CD4-positive, alpha-beta T cell treated with Interleukin-2 at 100 ng/mL for 4 hours (primary cell): ENCODE data around the gene CDK5RAP2.

Experiments
- DNase-seq: peaks from one replicate; pipeline ENCODE4 v3.0.0-alpha.2; 2020; ENCODE audit warnings: low spot score

Gene CDK5RAP2

DNA sequence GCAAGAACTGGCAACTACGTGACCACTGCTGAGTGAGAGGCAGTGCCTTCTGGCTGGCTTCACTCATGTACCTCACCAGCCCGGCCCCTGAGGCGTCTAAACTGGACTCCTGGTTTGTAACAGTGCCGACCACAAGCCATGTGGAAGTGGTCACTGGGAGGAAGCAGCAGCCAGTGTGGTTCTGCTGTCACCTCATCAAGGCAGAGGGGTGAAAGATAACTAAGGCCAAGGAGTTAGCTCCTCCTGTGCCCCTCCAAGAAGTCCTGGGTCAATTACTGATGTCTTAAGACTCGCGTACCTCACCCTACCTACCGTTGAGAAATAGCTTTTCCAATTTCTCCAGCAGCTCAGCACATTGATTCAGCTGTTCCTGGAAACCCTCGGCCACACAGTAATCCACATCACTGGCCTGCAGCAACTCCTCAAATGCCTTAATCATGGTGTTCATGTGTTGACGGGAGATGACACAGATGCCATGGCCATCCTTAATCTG is 142.9 kb downstream of the CDK5RAP2 start:
- DNase-seq, result no peak

DNA sequence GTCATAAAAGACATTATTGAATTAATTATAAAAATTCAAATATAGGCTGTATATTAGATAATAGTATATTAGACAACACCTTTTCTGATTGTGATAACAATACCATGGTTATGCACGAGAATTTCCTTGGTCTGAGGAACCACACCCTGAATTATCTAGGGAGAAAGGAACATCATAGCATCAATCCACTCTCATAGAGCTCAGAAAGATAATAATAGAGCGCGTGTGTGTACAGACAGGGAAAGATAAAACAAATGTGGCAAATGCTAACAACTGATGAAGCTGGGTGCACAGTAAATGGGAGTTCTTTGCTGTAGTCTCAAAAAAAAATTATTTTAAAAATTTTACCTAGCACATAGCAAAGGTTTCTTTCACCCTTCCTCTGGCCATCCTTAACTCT is 143.5 kb downstream of the CDK5RAP2 start:
- DNase-seq, result no peak

DNA sequence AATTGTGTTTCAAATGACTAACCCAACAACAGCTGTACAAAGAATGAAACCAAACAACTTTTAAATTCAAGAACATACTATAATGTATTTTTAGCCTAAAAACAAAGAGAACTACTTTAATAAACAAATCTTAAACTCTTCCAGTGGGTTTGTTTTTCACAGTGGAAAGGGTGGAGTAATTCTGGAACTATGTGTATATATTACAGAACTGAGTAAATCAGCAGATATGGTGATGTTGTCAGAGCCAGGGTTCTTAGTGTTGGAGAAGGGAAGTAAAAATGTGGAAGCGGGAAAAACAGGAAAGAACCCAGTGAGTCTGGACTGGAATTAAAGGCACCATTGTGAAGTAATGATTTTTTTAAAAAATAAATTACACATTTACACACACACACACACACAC is 144.9 kb downstream of the CDK5RAP2 start:
- DNase-seq, result no peak

DNA sequence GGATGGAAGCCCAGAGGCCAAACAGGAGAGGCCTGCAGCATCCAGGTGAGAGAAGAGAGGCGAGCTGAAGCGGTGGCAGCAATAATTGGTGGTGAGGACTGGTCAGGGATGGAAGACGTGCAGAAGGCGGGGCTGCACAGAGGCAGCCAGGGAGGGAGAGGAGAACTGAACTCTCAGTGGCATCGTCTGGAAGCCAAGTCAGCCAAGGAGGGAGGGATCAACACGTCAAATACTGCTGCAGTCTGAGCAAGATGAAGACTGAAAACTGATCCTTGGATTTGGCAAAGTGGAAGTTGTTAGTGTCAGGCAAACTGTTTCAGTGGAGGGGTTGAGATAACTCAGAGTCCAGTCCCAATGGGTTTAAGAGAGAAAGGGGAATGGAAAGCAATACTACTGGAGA is 145.4 kb downstream of the CDK5RAP2 start:
- no peak for DNase-seq

DNA sequence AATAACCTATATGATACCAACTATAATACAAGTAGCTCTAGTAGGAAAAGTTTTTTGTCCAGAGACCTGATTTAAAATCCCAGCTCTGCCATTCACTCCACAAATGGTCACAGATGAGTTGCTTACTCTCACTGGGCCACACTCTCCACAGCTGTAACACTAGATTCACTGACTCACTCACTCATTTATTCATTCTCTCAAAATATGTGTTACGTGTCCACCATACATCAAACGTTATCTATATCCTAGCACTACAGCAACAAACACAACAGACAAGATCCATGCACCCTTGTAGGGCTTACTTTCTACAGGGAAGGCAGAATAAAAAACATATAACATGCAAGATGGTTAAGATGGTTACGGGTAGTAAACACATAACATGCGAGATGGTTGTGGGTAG is 146.3 kb downstream of the CDK5RAP2 start:
- DNase-seq, result no peak

DNA sequence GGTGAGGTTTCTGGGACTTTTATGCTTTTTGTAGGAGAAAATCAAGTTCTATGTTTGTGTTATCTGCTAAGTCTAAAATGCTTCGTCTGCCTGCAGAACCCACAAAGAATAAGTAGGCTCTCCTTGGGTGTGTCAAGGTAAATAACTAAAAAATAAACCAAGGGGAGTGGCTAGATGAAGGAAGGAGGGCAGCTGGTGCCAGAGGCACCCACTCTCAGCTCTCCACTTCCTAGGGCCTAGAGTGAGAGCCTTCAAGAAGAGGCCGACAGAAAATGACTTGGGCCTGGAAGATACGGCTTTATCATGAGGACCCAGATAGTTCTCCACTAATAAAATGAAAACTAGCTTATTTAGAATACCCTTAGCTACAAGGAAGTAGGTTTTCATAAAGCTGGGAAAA is 147.4 kb downstream of the CDK5RAP2 start:
- no peak for DNase-seq

DNA sequence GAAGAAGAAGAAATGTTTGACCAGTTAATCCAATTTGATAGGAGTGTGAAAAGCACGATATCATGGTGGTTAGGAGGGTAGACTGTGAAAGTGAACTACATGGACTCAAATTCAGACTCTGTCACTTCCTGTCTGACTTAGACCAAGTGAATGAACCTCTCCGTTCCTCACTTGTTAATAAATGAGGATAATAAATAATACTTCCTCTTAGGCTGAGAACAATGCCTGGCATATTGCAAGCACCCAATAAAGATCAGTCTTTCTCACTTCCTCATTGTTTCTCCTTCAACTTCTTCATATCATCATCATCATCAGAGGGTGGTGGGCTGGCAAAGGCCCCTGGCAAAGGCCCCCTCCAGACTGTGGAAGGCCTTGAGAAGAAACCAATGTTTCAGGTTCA is 148.7 kb downstream of the CDK5RAP2 start:
- DNase-seq, result no peak

DNA sequence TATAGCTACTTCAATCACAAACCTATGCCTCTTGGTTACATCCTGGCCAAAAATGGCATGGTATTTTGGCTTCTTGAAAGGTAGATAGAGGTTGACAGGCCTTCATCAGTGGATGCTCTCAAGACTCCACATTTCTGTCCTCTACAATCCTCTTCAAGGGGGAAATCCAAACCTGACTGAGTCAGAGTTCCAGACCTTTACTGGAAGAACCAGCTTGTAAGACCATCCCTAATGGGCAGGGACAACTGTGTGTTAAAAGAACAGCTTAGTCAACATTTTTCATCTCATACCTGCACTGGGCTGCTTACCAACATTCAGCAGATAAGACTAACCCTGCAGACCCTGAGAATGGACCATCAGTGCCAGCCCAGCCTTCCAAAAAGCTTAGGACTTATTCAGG is 155.7 kb downstream of the CDK5RAP2 start:
- DNase-seq, result no peak

DNA sequence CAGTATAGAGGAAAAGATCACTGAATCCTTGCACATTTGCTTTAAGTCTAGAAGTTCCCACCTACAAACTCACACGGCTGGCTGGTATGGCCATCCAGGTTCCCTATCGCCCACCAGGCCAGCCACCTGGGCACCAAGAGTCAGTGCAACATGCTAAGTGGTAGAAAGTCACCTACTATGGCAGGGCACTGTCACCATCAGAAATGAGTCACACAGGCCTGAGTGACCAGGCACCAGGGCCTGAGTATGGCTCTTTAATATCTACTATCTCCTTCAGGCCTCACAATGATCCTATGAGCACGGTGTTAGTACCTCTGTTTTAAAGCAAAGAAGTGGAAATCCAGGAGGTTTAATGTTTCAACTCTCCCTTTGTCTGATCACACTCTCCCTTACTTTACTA is 156.2 kb downstream of the CDK5RAP2 start:
- DNase-seq, result no peak

DNA sequence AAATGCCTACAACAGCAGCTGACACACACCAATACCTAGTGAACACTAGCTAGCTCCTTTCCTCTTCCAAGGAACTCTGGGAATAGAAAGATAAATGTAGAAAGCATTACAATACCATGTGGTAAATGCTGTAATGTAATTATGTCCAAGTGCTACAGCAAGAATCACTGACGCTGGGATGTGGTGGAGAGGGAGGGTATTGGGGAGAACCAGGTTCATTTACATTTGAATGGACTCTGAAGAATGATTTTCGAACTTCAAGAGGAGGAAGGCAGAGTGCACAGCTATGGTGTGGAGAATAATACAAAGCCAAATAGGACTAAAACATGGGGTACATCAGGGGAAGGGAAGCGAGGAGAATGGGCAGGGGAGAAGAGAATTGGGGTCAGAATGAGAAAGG is 158.0 kb downstream of the CDK5RAP2 start:
- no peak for DNase-seq

DNA sequence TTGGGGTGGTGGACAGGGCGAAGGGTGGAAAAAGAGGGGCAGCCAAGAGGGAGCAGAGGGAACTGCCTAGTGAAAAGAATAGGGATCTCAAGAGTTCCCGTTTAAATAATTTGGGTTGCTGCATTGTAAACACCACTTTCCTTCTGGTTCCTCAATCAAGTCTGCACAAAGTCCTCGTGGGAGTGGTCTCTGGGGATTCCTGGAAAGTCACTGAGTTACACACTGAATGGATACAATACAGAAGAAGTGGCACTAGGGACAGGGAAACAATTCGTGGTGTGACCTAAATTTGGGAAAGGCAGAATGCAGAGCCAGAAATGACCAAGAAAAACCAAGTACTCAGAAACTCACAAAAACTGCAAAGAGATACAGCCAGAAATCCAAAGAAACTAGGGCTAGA is 161.7 kb downstream of the CDK5RAP2 start:
- DNase-seq, result no peak

DNA sequence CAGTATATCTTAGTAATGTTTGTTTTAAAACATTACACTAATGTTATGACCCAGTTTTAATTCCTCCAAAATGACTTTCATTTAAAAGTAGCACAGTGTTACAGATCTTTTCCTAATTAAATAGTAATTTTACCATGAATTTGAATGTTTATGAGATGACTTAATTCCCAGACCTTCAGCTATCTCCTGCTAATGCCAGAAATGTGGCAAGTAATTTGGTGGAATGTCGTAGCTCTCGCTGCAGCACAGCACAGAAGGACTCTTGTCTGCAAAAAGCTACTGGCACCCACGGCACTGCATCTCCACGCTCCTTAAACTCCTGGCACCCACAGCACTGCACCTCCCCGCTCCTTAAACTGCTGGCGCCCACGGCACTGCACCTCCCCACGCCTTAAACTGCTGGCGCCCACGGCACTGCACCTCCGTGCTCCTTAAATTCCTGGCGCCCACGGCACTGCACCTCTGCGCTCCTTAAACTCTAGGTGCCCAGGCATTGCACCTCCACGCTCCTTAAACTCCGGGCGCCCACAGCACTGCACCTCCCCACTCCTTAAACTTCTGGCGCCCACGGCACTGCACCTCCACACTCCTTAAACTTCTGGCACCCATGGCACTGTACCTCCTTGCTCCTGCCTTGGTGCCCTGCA is 163.1 kb downstream of the CDK5RAP2 start:
- DNase-seq, result no peak

DNA sequence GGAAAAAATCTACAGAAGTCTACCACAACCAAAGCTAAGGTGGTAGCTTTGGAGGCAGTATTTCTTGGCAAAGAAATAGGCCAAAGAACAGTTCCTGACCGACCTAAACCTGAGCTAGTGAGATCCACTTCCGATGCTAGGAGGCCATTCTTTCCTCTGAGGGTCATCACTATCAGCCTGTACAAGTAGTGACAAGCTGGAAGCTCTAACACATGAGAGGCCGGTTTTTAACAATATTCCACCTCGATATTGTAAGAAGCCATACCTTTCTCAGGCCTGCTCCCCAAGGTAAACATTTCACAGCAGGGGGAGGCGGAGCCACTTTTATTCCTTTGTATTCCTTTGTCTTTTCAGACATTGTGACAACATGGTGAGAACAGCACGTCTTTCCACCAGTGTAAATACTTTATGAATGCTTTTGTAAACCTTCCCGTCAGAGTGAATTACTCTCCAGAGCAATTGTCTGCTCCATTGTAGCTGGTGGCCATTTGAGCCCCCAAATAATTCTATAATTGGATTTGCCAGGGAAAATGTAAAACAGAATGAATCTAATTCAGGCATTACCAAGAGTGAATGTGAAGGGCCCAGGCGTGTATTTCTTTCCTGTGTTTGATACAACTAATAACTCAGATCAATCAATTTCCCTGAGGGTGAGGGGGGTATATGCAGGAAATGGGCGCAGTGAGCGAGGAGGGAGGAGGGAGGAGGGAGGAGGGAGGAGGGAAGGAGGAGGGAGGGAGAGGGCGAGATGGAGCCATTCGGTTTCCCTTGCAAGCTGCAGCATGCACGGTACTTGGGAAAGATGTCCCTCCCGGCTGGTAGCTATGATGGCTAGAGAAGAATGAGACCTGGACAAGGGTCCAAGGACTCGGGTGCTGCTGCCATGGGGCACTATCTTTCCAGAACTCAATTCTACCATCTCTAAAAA is 166.6 kb downstream of the CDK5RAP2 start:
- no peak for DNase-seq

DNA sequence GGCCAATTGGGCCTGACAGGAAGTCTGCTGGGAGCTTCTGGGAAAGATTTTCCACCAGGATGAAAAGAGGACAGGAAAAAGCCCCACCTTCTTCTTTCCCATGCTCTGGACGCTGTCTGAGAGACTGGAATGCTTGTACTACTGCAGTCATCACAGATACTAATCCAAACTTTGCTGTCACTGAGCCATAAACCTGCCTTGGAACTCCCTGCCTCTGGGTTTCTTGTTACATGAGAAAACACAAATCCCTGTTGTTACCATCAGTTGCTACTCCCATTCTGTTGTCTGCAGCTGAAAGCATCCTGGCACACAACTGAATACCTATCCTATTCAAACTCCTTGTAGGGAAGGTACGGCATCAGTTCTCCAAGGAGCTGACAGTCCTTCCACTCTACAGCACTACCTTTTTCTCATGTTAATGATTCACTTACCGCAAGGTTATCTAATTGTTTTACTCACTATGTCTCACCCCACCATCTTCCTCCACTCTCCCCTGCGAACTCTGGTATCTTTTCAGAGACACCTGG is 167.5 kb downstream of the CDK5RAP2 start:
- DNase-seq, result no peak

DNA sequence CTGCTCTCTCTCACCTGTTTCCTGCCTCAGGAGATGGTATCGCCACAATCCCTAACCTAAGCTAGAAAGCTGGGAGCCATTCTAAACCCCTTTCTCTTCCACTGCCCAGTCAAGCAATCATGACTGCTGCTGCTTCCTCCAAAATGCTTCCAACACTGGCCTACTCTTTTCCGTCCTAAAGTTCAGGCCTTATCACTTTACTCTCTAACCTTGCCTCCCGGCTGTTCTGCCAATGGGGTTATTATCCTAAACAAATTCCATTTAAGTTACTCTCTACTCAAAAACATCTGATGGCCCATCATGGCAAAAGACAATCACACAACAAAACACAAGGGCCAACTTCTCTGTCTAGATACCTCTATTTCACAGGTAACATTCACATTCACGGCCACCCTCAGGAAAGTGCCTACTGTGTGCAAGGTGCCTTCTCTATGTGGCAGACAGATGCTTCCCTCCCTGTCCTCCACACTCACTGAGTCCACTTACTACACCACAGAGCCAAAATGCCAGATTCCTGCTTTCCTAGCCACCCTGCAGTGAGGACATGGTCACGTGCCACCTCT is 168.0 kb downstream of the CDK5RAP2 start:
- no peak for DNase-seq

DNA sequence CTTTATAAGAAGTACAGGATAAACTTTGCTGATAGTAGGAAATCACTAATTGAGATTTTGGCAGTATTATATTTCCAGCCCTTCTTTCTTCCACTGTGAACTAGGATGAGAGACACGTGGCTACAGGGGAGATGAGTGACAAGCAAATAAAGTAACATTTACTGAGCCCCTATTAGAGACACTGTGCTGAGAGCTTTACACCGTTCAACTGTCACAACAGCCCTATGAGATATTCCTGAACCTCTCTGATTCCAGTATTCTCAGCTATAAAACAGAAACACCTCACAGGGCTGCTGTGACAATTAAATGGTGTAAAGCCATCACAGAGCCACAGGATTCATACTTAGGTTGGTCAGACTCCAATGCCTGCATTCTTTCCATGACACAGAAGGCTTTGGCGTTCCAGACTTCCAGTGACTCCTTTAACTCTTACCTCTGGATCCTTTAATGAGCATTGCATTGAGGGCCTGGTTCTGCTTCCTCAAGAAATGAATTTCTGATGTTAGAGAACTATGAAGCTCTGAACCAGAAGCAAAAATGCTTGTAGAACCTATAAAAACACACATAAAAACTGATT is 169.0 kb downstream of the CDK5RAP2 start:
- DNase-seq, result no peak

DNA sequence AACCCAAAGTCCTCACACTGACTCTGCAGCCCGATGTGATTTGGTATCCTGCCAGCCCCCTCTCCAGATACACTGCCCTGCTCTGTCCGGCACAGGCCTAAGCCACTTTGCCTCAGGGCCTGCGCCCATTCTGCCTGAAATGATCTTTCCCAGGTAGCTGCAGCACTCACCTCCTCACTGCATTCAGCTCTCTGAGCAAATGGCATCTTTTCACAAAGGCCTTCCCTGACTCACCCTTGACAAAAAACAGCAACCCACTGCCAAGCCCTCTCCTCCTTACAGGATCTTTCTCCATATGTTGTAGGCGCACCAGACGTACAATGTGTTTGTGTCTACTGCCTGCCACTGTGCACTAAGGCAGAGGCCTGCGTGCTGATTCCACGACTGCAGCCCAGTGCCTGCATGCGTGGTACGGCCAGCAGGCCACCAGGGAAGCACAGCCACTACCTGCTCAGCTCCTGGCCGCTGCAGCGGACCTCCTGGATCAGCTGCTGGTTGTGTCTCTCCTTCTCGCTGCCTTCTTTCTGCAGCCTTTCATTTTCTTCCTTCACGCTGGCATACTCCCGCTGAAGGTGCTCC is 171.2 kb downstream of the CDK5RAP2 start:
- no peak for DNase-seq

DNA sequence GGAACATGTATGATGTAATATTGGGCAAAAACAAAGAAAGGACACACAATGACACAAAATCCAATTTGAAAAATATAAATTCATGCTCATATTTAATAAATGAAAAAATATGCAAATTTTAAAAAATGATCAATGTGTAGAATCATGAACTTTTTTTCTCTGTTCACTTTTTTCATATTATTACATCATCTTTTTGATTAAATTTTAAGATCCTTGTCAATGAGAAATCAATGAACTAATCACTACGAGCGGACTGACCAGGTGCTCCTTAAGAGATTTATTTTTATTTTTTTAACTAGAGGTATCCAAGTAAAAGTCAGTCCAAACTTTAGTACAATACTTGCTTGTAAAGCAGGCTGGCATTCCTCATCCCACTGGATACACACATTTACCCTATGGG is 174.1 kb downstream of the CDK5RAP2 start:
- no peak for DNase-seq

DNA sequence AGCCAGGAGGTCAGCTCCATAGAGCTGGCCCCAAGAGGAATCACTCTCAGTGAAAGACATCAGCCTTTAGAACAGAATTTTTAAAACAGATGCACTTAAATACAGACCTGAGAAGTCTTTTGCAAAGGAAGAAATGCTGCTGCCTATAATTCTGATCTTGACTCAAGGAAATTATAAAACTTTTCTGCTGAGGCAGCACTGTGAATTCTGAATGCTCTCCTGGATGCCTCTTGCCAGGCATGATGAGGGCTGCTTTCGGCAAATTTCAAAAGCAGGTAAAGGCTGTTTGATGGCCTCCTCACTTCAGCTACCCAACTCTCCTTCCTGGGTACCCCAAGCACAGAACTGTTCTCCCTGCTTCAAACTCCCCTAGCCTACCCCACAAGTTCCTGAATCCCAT is 174.8 kb downstream of the CDK5RAP2 start:
- DNase-seq, result no peak

DNA sequence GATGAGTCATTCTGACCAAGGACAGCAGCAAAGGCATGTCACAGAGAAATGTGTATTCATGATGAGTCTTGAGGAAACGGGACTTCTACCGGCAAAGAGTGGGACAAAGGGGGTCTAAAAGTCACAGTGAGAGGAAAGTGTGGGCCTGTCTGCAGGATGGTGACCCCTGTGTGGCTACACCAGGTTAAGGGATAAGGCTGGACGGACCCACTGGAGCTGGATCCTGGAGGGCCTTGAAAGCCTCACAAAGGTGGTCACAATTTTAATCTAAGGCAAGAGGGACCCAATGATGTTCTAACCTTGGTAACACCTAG is 176.5 kb downstream of the CDK5RAP2 start:
- DNase-seq, result no peak

DNA sequence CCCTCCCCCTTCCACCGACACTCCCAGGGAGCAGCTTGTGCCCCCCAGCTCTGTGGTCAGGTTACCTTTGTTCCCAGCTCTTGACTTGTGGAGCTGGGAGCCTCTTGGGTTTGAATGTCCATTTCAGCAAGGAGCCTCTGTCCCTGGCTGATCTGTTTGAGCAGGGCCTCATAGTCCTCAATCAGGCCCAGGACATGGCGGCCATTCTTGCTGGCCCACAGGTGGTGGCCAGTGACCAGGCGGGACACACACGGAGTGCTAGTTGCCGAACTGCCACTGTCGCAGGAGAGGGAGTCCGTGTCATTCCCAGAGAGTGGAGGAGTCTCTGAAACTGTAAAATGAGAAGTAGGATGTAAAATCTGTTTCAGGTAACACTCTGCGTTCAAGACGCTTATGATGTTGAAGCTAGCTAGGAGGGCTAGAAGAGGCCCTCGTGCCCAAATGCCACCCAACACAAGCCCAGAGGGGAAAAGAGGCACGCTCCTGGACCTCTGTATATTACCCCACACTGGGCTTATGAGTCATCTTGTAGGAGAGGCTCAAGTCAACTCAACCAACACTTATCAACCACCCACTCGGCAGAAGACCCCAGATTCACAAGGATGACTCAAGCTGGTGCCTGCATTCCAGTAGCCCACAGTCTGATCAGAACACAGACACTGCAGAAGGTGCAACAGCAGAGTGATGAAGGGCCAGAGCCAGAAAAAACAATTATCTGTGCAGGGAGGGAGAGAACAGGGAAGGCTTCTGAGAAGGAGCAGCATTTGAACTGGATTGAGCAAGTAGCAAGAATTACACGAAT is 177.0 kb downstream of the CDK5RAP2 start:
- DNase-seq, result no peak
